ENCODE data around the gene ST14. TPM values are rescaled to one million over a fixed set of nuclear protein-coding genes. Genes with fewer than 3 reads are reported as not detected.

ST14 gene
- polyA plus RNA-seq, 1 of the 3 experiments (the other 2 are of a cell fraction) = not detected

DNA sequence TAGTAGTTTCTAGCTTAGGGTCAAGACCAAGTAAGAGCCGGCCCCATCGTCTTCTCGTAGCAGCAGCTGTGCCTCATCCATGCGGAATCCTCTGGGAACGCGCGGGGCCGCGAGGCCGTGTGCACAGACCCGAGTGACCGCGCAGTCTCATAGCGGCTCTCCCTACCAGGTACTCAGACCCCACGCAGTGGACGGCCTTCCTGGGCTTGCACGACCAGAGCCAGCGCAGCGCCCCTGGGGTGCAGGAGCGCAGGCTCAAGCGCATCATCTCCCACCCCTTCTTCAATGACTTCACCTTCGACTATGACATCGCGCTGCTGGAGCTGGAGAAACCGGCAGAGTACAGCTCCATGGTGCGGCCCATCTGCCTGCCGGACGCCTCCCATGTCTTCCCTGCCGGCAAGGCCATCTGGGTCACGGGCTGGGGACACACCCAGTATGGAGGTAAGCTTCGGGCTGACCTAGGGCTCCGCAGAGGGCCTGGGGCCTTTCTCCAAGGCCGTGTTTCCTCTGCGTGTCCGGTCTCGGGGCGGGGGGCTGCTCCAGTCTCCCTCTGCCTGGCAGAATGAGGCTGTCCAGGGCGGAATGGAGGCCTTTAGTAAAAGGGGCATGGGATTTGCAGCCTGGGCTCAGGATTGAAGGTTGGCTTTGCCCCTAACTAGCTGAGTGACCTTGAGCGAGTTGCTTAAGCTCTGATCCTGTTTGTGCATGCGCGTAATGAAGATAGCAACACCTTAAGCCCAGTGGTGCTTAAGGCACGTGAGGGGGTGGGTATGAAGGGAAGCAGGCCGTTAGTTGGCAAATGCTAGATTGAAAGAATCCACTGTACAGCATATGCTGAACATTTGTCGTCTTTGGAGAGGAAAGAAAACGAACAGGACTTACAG, 48.9 kb downstream of the ST14 start:
- no peak overlapping the region for H3K4me3 ChIP-seq (ENCODE audit: low read depth in 2 of 2, low read length in 1 of 2)
- TF ChIP-seq FOSL2 (IDR thresholded peaks at IDR 0.05; ENCODE audit: borderline replicate concordance, low read depth) (no peak), GATA2 (CRISPR knock-in tag; IDR thresholded peaks at IDR 0.05) (no peak), RCOR1 (IDR thresholded peaks at IDR 0.05; ENCODE audit: low read length) (no peak), RXRA (IDR thresholded peaks at IDR 0.05; ENCODE audit: borderline replicate concordance, low read depth) (no peak), NRF1 (IDR thresholded peaks at IDR 0.05; ENCODE audit: low read depth, low read length) (no peak), CHD2 (IDR thresholded peaks at IDR 0.05; ENCODE audit: low read length, partially characterized antibody) (no peak), YY1 (IDR thresholded peaks at IDR 0.05; ENCODE audit: low read depth) (no peak), FOXJ3 (CRISPR knock-in tag; IDR thresholded peaks at IDR 0.05) (no peak), SMC3 (IDR thresholded peaks at IDR 0.05; ENCODE audit: low read depth, low read length) (no peak), TEAD4 (IDR thresholded peaks at IDR 0.05; ENCODE audit: borderline replicate concordance, insufficient read depth) (no peak), JUND (IDR thresholded peaks at IDR 0.05) (no peak), NFIC (IDR thresholded peaks at IDR 0.05; ENCODE audit: borderline replicate concordance) (no peak), EP300 (IDR thresholded peaks at IDR 0.05; ENCODE audit: borderline replicate concordance in 1 of 2, low read depth in 1 of 2, low read length in 1 of 2) (no peak), EZH2phosphoT487 (IDR thresholded peaks at IDR 0.05; ENCODE audit: borderline replicate concordance, low read depth) (no peak)
- TF ChIP-seq, protein P1, sequence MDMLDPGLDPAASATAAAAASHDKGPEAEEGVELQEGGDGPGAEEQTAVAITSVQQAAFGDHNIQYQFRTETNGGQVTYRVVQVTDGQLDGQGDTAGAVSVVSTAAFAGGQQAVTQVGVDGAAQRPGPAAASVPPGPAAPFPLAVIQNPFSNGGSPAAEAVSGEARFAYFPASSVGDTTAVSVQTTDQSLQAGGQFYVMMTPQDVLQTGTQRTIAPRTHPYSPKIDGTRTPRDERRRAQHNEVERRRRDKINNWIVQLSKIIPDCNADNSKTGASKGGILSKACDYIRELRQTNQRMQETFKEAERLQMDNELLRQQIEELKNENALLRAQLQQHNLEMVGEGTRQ (IDR thresholded peaks at IDR 0.05; ENCODE audit: borderline replicate concordance, low read depth, low read length) = no peak
- TF ChIP-seq, protein P2, sequence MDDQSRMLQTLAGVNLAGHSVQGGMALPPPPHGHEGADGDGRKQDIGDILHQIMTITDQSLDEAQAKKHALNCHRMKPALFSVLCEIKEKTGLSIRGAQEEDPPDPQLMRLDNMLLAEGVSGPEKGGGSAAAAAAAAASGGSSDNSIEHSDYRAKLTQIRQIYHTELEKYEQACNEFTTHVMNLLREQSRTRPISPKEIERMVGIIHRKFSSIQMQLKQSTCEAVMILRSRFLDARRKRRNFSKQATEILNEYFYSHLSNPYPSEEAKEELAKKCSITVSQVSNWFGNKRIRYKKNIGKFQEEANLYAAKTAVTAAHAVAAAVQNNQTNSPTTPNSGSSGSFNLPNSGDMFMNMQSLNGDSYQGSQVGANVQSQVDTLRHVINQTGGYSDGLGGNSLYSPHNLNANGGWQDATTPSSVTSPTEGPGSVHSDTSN (IDR thresholded peaks at IDR 0.05) = no peak
- TF ChIP-seq, protein P3, sequence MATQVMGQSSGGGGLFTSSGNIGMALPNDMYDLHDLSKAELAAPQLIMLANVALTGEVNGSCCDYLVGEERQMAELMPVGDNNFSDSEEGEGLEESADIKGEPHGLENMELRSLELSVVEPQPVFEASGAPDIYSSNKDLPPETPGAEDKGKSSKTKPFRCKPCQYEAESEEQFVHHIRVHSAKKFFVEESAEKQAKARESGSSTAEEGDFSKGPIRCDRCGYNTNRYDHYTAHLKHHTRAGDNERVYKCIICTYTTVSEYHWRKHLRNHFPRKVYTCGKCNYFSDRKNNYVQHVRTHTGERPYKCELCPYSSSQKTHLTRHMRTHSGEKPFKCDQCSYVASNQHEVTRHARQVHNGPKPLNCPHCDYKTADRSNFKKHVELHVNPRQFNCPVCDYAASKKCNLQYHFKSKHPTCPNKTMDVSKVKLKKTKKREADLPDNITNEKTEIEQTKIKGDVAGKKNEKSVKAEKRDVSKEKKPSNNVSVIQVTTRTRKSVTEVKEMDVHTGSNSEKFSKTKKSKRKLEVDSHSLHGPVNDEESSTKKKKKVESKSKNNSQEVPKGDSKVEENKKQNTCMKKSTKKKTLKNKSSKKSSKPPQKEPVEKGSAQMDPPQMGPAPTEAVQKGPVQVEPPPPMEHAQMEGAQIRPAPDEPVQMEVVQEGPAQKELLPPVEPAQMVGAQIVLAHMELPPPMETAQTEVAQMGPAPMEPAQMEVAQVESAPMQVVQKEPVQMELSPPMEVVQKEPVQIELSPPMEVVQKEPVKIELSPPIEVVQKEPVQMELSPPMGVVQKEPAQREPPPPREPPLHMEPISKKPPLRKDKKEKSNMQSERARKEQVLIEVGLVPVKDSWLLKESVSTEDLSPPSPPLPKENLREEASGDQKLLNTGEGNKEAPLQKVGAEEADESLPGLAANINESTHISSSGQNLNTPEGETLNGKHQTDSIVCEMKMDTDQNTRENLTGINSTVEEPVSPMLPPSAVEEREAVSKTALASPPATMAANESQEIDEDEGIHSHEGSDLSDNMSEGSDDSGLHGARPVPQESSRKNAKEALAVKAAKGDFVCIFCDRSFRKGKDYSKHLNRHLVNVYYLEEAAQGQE (IDR thresholded peaks at IDR 0.05; ENCODE audit: low read depth, low read length) = no peak
- TF ChIP-seq, protein P4, sequence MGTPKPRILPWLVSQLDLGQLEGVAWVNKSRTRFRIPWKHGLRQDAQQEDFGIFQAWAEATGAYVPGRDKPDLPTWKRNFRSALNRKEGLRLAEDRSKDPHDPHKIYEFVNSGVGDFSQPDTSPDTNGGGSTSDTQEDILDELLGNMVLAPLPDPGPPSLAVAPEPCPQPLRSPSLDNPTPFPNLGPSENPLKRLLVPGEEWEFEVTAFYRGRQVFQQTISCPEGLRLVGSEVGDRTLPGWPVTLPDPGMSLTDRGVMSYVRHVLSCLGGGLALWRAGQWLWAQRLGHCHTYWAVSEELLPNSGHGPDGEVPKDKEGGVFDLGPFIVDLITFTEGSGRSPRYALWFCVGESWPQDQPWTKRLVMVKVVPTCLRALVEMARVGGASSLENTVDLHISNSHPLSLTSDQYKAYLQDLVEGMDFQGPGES (IDR thresholded peaks at IDR 0.05; ENCODE audit: low read depth, low read length) = no peak
- ChIA-PET CTCF (interaction anchor here (0.7 to 2.0 kb wide), 3 partner anchors 9 to 654 kb away, joined by 3 to 7 read pairs (median 3); no protein-coding TSS in a partner anchor), POLR2A (no interaction called here)
- no peak overlapping the region for H2AFZ ChIP-seq (ENCODE audit: low read depth)
- H3K9me2 ChIP-seq = no peaks in the 10 kb centered on the region
- no peak overlapping the region for H3K9ac ChIP-seq
- H3K27ac ChIP-seq (ENCODE audit: low read depth in 2 of 2, low read length in 1 of 2) = no peak overlapping the region
- H3K27me3 ChIP-seq (ENCODE audit: insufficient read depth) = peaks cover 27% of the 10 kb centered on the region; the same call in 1 of the 2 replicates
- peaks cover 0 to 7% of the 10 kb centered on the region in 2 experiments; a peak in 1 of 4 replicates for H3K4me1 ChIP-seq (ENCODE audit: control insufficient read depth in 1 of 2, insufficient read depth in 2 of 2, low read depth in 1 of 2, low read length in 1 of 2)
- peak; percentile 30 for DNase-seq
- H3K36me3 ChIP-seq (replicated peaks in 1 of 2; ENCODE audit: control insufficient read depth in 1 of 2, insufficient read depth in 2 of 2, low read length in 1 of 2) = no peaks in the 10 kb centered on the region
- no peaks in the 10 kb centered on the region for H3F3A ChIP-seq (replicated peaks; ENCODE audit: insufficient read depth)
- H3K9me3 ChIP-seq = no peaks in the 10 kb centered on the region
- H3K4me2 ChIP-seq = no peak overlapping the region
- no peaks in the 10 kb centered on the region for H3K79me2 ChIP-seq (ENCODE audit: insufficient read depth)
- no peaks in the 10 kb centered on the region for H4K20me1 ChIP-seq (ENCODE audit: insufficient read depth)
- 86% methylated on average over 40 of the region's 45 CpGs for WGBS (ENCODE audit: low lambda C conversion rate)

Measured in SK-N-SH (cell line).